Measurements from ENCODE around the gene NCAM2.

The NCAM2 gene

DNA sequence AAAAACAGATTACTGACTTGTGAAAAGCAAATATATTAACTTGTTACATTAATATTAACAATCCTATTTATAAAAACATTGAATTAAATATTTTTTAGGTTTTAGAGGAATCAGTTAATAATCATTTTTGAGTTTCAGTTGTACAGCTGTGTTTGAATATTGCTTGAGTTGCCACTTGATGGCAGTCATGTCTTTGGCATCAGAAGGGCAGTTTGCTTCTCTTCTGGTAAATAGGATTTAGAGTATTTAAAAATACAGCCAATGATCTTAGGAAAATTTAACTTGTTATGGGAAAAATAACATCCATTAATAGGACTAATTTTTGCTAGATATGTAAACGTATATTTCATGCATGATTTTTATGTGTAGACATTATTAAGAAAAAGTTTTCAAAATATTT is 234.1 kb downstream of the NCAM2 start:
- no peak for DNase-seq

DNA sequence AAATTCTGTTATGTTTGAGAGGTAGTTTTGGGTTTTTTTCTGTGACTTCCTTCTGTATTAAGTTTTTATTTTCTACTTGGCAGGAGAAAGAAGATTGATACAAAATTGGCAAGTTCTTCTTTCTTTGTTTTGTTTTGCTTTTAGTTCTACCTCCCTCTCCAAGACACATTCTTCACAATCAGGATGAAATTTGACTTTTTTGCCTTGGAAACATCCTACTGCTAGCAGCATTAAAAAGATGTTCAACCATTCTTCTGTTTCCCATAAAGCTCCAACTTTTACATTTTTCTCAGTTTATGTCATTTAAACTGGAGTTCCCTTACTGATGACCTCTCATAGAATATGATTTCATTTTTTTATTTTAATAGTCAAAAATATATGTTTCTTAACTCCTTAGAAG is 234.8 kb downstream of the NCAM2 start:
- no peak for DNase-seq

DNA sequence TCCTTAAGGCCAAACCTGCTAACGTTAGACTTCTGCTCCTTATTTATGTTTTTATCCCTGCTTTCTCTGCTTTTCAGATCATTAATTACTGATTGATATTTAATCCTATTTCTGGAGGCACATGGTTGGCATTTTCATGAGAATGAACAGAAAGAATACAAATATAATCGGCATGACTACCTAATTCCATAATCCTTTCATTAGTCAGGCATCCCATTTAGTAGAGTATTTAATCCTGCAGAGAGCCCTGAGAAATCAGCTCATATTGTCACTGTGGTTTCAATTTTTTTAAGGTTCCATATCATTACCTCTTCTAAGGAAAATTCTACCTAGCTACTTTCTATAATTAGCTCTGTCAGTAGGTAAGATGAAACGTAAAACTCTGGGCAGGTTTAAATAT is 238.8 kb downstream of the NCAM2 start:
- no peak for DNase-seq

DNA sequence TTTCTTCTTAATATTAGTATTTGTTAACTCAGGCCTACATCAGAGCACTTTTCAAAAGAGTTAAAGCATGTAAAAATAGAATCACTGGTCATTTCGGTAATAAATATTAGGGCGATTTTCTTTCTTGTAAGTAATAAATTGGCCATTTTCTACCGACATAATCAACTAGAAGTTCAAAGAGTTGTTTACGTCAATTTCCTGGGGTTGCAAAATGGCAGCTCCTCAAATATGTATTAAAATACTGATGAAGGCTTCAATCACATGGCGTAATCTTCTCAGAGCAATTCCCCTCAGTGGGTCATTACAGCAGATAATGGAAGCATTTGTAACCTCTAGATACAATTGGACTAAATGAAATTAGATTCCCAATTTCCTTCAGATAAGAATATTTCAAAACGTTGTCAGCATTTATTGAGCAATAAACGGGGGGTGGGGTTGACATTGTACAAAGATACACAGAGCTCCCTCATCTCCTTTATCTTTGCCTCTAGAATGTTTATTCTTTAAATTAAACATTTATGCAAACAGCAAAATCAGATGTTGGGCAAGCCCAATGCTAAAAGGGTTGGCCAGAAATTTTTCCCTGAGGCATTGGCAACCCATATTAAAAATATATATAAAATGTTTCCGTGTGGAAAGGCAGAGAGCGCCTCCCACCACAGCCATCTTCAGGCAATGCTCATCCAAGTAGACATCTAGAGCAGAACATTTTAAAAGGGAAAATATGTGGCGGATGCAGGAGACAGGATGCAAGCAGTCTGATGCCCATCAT is 240.6 kb downstream of the NCAM2 start:
- DNase-seq = no peak

DNA sequence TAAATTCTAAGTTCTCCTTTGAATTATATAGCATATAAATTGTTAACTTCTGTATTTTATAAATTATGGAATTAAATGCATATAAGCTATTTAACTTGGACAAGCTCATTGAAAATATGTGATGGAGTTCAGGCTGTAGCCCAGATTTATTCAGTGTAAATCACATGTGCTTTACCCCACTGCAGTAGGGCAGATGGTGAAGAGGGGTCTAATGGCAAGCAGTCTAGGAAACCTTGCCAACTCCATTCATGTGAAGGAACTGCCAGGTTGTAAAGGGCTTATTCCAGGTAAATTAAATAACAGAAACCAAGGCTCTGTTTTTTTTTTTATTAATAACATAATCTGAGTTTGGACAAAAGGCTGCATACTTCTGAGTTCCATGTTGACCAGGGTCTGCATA is 243.2 kb downstream of the NCAM2 start:
- DNase-seq = no peak

DNA sequence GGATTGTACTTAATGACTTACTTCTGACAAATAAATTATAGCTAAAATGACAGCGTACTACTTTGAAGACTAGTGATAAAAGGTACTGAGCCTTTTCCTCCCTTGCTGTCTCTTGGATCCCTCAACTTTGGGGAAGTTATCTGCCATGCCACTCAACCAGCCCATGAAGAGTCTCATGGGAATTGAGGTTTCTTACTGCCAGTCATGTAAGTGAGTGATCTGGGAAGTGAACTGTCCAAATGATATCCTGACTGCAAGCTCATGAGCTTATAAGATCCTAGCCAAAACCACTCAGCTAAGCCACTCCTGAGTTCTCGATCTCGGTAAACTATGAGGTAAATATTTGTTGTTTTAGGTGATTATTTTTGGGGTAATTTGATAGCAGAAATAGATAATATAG is 247.8 kb downstream of the NCAM2 start:
- DNase-seq = no peak

DNA sequence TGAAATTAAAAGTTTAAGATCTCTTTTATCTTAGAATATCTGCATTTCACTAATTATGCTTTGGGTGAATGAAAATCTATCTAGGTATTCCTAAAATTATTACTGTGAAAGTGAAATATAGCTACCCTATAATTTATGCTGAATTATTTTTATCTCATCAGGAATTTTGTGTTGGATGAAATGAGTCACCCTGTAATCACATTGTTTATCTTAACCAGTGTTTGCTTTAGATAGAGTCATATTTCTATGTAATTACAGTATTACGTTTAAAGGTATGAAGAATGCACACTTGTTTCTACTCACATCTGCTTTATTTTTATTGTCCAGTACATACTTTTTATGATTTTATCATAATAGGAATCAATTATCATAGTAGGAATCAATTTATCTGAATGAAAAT is 249.2 kb downstream of the NCAM2 start:
- DNase-seq = no peak

DNA sequence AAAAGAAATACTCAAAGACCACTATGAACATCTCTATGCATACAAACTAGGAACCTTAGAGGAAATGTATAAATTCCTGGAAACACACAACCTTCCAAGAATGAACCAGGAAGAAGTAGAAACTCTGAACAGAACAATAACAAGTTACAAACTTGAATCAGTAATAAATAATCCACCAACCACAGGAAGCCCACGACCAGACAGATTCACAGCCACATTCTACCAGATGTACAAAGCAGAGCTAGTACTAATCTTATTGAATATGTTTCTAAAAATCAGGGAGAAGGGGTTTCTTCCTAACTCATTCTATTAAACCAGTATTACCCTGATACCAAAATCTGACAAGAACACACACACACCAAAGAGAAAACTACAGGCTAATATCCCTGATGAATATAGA is 263.8 kb downstream of the NCAM2 start:
- DNase-seq = no peak

DNA sequence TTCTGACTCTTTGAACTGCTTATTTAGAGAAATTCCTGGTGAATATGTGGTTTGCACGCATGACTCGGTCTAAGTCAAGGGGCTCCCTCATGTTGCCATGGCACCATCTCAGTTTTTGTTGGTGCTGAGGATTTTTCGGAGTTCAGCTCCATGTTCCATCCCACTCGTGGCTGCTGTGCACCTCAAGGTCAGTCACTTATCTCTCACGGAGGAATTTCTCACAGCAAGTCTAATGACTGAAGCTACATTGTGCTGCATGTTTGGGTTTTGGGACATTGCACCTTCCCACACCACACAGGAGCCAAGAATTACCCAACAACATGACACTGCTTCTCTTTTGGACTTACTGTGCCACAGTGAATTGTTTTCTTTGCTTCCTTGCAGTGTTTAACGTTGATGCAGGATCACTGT is 269.9 kb downstream of the NCAM2 start:
- DNase-seq = no peak

DNA sequence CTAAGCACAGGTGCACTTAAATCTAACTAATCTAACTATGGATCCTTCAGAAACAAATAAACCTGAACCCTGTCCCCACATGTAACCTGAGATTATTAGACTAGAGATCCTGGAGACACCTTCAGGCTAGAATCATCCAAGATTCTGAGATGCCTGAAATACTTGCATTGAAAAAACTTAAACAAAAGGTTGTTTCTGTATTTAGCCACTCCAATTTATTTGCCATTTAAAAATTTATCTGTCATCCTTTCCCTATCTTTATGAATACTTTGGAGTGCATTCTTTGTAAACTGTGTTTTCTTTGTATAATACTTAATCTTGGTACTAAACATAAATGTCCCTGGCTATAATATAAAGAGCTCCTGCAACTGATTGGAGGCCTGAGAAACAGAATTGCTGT is 270.7 kb downstream of the NCAM2 start:
- no peak for DNase-seq

DNA sequence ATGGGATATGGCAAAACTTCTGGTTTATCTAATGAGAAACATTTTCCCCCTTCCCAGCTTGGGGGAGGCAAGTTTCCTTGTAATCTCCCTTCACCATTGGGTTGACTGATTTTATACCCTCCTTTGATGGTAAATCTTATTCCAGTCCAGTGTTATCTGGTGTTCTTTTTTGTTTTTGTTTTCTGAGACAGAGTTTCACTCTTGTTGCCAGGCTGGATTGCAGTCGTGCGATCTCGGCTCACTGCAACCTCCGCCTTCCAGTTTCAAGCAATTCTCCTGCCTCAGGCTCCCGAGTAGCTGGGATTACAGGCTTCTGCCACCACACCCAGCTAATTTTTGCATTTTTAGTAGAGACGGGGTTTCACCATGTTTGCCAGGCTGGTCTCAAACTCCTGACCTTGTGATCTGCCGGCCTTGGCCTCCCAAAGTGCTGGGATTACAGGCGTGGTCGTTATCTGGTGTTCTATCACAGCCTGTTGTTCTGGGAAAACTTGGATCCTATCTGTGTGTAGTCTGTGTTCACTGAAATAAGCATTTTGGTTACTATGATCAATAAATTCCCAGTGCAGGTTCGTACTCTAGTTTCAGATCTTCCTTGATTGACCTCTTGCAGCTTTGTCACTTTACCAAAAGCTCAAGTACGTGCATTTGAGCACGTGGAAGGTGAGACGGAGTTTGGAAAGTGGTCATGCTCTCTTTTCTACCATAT is 281.1 kb downstream of the NCAM2 start:
- DNase-seq = no peak

DNA sequence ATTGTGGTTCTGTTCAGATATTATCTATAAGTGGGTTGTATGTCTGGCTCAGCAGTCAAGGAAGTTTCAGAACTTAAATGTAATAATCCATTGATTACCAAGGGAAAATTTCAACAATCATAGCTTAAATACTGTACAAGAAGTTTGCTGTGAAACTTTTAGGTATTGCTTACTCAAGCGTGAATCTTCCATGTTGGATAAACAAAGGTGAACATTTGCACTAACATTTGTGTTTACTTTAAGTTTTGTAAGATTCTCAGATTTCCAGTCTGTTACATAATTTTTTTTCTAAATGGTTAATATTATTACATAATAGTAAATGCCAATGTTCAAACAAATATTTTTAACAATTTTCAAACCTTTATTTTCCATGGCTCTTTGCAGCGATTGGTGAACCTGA is 285.6 kb downstream of the NCAM2 start:
- DNase-seq = no peak

DNA sequence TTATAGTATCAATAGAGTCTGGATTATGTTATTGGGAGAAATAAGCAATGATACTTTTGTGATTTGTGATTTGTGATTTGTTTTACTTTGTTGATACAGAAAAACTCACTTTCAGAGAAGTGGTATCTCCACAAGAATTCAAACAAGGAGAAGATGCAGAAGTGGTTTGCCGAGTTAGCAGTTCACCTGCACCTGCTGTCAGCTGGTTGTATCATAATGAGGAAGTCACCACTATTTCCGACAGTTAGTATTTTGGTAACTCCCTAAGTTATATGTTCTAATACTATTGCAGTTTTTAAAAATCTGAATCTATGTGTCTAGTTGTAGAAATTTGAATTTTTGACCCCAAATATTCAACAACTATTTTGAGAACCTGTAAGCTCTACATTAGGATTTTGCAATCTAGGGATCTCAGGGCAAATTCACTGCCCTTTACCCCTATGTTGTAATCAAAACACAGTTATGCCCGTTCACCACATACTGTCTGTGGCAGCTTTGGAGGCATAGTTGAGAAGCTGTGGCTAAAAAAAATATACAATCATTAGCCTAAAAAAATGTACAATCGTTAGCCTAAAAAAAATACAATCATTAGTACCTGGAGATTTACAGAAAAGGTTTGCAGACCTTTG is 288.1 kb downstream of the NCAM2 start:
- DNase-seq = no peak

DNA sequence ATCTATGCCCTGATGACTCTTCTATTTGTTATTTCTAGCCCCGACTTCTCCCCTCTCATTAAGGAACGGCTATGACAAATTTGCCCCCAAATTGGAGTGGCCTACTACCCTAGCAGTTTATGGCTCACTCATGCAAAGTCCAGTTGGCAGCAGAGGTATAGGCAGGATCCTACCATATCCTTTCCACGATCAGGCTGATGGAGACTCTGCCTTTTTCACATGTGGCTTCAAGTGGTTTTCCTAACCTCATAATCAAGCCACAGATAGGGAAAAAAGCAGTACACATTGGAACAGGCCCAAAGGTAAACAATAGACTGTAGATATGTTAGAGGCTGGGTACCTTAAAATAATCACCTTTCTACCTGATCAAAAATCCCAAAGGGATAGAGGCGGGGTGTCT is 292.5 kb downstream of the NCAM2 start:
- DNase-seq = no peak

DNA sequence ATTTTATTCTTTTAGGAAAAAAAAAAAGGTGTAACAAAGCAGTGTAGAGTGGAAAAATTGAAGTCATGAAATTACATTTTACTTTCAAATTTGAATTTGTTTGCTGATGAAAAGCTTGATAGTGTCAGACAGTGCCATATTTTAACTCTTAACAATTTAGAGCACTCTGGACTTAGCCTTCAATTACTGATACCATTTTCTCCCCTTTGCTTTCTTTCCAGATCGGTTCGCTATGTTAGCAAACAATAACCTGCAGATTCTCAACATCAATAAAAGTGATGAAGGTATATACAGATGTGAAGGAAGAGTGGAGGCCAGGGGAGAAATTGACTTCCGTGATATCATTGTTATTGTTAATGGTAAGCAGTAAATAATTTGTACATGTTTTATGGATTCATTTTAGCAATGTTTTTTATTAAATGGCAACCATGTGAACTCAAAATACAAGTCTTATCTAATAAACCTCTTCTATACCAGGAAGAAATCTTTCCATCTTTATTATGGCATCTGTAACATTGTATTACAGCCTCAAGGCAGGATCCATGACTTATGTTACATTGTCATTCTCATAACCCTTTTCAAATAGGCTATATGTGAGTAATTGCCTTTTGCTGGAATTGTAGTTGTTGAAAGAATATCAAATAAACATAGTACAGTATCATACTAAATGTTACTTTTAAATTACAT is 293.8 kb downstream of the NCAM2 start:
- no peak for DNase-seq

DNA sequence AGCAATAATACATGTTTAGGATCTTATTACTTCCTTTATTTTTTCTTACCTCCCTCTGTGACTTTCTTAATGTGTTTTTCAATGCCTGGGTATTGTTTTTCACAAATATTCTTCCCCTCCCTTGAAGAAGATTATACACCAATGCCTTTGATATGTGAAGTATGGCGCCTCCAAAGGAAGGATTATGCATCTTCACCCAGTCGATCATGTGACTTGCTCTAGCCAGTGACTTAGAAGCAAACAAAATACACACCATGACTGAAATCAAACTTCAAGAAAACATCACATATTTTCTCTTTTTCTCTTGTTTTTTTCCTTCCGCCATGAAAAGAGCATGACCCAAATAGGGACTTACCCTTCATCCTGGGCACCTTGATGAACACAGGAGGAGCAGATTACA is 297.1 kb downstream of the NCAM2 start:
- no peak for DNase-seq

DNA sequence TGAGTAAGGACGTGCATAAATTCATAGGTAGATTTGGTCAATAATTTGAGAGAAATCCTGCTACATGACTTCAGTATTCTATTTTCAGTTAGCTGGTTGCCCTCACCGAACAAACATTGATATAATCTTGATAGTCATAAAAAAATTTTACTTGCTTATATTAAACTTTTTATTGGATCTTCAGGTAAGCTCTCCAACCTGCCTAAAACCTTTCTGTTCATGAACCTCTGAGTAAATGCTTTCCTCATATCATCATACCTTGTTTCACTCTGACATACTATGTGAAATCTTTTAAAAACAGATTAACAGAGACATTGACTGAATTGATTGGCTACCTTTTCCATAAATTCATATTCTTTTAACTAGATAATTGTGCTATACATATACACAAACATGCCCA is 299.0 kb downstream of the NCAM2 start:
- DNase-seq = no peak

DNA sequence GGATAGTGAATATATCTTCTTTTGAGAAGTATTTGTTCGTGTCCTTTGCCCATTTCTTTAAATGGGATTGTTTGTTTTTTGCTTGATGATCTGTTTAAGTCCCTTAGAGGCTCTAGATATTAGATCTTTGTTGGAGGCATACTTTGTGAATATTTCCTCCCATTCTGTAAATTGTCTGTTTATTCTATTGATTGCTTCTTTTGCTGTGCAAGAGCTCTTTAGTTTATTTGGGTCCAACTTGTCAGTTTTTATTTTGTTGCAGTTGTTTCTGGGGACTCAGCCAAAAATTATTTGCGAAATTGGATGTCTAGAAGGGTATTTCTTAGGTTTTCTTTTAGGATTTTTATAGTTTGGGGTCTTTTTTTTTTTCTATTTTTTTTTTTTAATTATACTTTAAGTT is 302.8 kb downstream of the NCAM2 start:
- DNase-seq = no peak

DNA sequence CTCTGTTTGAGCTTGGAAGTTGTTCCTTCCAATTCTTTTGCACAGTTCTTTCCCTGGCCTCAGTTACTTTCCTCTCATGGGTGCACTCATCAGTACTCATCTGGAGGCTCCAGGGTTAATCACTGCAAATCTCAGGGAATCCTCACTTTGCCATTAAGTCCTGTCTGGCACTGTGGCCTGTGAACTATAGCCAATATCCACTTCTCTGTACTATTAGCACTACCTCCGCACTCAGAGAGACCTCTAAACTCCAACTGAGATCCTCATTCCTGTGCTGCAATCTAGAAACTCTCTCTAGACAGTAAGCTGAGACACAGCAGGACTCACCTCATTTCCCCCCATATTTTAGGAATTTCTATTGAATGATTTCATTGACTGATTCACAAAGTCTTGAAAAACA is 311.3 kb downstream of the NCAM2 start:
- no peak for DNase-seq

DNA sequence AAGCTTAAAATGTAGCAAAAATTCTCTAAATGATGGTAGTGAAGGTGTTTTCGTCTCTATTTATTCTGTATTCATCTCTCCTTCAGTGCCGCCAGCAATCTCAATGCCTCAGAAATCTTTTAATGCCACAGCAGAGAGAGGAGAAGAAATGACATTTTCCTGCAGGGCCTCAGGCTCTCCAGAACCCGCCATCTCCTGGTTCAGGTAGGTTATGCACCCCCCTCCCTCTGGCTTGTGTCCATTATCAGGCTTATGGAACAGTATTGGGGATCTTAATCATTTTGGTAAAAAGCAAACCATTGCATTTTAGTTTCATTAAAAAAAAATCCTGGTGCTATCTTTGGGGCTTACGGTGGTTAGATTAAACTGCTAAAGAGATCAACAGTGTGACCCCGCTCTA is 326.1 kb downstream of the NCAM2 start:
- no peak for DNase-seq

DNA sequence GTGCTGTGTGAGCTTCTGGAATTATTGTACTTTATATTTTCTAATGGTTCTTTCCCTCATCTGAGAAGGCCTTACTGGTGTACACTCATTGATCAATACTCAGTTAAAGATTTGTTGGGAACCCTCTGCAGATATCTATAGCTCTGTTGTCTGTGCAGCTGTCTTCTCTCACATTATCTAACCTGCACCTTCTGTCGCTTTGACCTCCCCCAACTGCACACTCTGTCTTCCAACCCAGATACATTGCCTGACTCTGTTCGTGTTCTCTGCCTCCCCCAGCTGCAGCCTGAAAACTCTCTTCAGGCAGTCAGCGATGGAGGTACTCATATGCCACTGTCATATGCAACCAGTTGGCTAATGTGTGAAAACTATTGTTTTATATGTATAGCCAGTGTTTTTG is 334.3 kb downstream of the NCAM2 start:
- no peak for DNase-seq

DNA sequence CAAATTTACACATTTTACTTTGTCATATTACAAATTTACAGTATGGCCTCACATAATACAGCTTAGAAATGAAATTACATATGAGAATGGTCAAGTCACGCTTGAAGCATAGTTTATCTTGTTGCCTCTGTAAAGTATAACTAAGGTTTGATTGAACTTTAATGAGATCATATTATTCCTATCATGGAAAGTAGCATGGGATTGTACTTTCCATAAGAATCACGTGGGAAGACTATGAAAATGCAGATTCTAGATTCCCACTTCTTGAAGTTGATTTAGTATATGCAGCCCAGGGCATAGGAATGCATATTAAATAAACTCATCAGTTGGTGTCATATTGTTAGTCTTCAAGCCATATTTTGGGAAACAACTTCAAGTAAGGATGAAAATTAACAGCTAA is 342.8 kb downstream of the NCAM2 start:
- no peak for DNase-seq

DNA sequence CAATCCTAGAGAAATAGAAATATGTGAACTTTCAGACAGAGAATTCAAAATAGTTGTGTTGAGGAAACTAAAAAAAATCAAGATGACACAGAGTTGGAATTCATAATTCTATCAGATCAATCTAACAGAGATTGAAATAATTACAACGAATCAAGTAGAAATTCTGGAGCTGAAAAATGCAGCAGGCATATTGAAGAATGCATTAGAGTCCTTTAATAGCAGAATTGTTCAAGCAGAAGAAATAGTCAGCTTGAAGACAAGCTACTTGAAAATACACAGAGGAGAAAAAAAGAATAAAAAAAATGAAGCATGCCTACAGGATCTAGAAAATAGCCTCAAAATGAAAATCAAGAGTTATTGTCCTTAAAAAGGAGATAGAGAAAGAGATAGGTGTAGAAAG is 347.1 kb downstream of the NCAM2 start:
- no peak for DNase-seq

DNA sequence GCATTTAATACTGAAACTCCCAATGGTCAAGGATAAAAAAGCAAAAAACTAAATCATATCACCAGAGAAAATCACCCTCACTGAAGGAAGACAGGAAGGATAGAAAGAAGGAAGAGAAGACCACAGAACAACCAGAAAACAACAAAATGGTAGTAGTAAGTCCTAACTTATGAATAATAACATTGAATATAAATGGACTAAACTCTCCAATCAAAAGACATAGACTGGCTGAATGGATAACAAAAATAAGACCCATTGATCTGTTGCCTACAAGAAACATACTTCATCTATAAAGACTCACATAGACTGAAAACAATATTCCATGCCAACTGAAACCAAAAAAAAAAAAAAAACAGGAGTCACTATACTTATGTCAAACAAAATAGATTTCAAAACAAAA is 347.7 kb downstream of the NCAM2 start:
- DNase-seq = no peak

Data from activated gamma-delta T cell treated with Interleukin-2 at 50 U/mL for 16 hours (primary cell).